Activated naive CD4-positive, alpha-beta T cell treated with anti-CD3 and anti-CD28 coated beads, Interleukin-2, amount 10 ng/mL, durations not matched to agents 7 days and 5 days (primary cell): Measurements from ENCODE around the gene PFKL.
A peak's percentile ranks its signal among the peaks of the same experiment; 100 is the strongest.

Experiments
- CTCF ChIA-PET: fragments of 350-600 bp; sonication (Branson Sonifier 250); formaldehyde crosslinking; loops from one replicate; lab custom pipeline; 2021; ENCODE audit warnings: antibody characterized with exemption; lab: Charles Lee
- DNase-seq: peaks from one replicate; pipeline ENCODE4 v3.0.0-alpha.2; 2020
- H3K27ac Mint-ChIP-seq: one replicate; pipeline ENCODE4 v1.8.0; 2021; ENCODE audit warnings: mild to moderate bottlenecking, moderate library complexity, mixed read lengths
- H3K27me3 Mint-ChIP-seq: one replicate; pipeline ENCODE4 v1.8.0; 2021; ENCODE audit warnings: mild to moderate bottlenecking, mixed read lengths
- H3K36me3 Mint-ChIP-seq: one replicate; pipeline ENCODE4 v1.8.0; 2021; ENCODE audit warnings: mixed read lengths
- H3K4me1 Mint-ChIP-seq: one replicate; pipeline ENCODE4 v1.8.0; 2021; ENCODE audit warnings: mixed read lengths
- H3K4me3 Mint-ChIP-seq: one replicate; pipeline ENCODE4 v1.8.0; 2021; ENCODE audit warnings: mild to moderate bottlenecking, moderate library complexity, mixed read lengths
- H3K9me3 Mint-ChIP-seq: one replicate; pipeline ENCODE4 v1.8.0; 2021; ENCODE audit warnings: mixed read lengths

PFKL gene

GRCh38 chr21:44319407-44320065 lies 19.7 kb downstream of the PFKL start:
- DNase-seq = no peak
- CTCF ChIA-PET = interaction anchor here (0.9 kb wide), 1 partner anchor 15 kb away, joined by 3 read pairs; no protein-coding TSS in a partner anchor
- Mint-ChIP-seq H3K4me3 (no peak overlapping the region), H3K27me3 (no peaks in the 10 kb centered on the region), H3K4me1 (no peaks in the 10 kb centered on the region), H3K36me3 (peaks cover 10% of the 10 kb centered on the region), H3K27ac (no peak overlapping the region), H3K9me3 (no peaks in the 10 kb centered on the region)

- H3K4me1 Mint-ChIP-seq = no peaks in the 10 kb centered on the region
- H3K27ac Mint-ChIP-seq = no peak overlapping the region
- CTCF ChIA-PET = no interaction called here
- H3K27me3 Mint-ChIP-seq = no peaks in the 10 kb centered on the region
- peaks cover 8% of the 10 kb centered on the region for H3K36me3 Mint-ChIP-seq
- no peaks in the 10 kb centered on the region for H3K9me3 Mint-ChIP-seq
- DNase-seq = no peak
- no peak overlapping the region for H3K4me3 Mint-ChIP-seq
Observed at GRCh38 chr21:44320847-44321246, 21.0 kb downstream of the PFKL start.

DNA sequence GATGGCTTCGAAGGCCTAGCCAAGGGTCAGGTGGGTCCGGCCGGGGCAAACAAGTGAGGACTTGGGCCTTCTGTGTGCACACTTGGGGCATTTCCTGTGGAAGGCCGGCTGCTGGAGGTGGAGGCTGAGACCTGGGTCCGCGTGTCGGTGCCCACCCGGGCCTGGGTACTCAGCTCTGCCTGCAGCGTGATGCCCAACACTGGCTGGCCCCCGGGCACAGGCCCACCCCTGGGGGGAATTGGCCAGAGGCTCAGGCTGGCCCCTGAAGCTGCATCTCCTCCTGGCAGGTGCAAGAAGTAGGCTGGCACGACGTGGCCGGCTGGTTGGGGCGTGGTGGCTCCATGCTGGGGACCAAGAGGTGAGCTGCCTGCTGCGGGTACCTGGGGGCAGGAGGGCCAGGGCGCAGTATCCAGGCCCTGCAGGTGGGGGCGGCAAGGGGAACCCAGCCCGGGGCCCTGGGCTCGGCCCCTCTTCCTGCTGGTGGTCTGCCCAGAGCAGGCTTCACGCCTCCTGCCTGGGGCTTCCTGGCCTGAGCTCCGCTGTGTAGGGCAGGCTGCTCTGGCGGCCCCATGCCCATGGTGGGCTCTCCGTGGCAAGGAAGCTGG lies 22.1 kb downstream of the PFKL start:
- Mint-ChIP-seq H3K27ac (no peak overlapping the region), H3K4me3 (no peak overlapping the region), H3K36me3 (peaks cover 5% of the 10 kb centered on the region)

DNA sequence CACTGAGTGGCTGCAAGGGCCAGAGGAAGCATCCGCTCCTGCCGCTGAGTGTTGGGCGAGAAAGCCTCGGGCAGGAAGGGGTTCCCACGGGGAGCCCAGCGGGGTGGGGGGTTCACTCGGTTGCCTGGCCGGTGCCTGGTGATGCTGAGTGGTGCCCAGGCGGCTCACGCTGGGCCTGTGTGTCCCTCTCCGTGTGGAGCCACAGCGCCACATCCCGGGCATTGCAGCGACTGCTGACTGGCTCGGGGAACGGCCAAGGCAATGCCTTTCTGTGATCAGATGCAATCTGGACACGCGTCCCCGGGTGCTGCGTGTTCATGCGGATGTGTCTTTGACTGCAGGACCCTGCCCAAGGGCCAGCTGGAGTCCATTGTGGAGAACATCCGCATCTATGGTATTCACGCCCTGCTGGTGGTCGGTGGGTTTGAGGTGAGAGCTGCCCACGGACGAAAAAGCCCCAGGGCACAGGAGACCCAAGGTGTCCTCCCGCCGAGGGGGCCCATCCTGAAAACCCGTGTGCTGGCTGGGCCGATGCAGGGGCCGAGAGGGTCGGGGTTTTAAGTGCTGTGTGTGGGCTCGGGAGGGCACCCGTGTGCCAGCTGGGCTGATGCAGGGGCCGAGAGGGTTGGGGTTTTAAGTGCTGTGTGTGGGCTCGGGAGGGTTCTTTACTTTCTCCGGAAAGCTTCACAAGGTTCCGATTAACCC lies 22.9 kb downstream of the PFKL start:
- Mint-ChIP-seq H3K4me3 (no peak overlapping the region), H3K27me3 (no peaks in the 10 kb centered on the region), H3K36me3 (peaks cover 5% of the 10 kb centered on the region), H3K4me1 (no peaks in the 10 kb centered on the region), H3K27ac (no peak overlapping the region), H3K9me3 (no peaks in the 10 kb centered on the region)
- DNase-seq = no peak
- CTCF ChIA-PET = interaction anchor here (0.9 kb wide), 1 partner anchor 24 kb away, joined by 3 read pairs; no protein-coding TSS in a partner anchor

More for the DNA sequence above, 22.1 kb downstream of the PFKL start:
- CTCF ChIA-PET = no interaction called here
- H3K9me3 Mint-ChIP-seq = no peaks in the 10 kb centered on the region
- DNase-seq = no peak
- no peaks in the 10 kb centered on the region for H3K4me1 Mint-ChIP-seq
- H3K27me3 Mint-ChIP-seq = no peaks in the 10 kb centered on the region

DNA sequence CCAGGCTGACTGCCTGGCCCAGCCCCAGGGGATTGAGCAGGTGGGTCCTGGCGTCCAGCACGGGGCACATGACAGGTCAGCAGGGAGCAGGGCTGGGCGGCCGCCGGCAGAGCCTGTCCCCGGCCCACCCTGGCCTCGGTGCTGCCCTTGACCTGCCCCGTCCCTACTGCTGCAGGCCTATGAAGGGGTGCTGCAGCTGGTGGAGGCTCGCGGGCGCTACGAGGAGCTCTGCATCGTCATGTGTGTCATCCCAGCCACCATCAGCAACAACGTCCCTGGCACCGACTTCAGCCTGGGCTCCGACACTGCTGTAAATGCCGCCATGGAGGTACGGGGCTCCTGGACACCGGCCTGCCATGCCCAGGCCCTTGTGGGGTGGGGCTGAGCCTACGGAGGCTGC lies 23.7 kb downstream of the PFKL start:
- Mint-ChIP-seq H3K27me3 (no peaks in the 10 kb centered on the region), H3K4me1 (no peaks in the 10 kb centered on the region), H3K4me3 (no peak overlapping the region), H3K27ac (no peak overlapping the region), H3K9me3 (no peaks in the 10 kb centered on the region), H3K36me3 (peaks cover 5% of the 10 kb centered on the region)
- CTCF ChIA-PET = interaction anchor here (0.9 kb wide), 1 partner anchor 25 kb away, joined by 3 read pairs; no protein-coding TSS in a partner anchor
- no peak for DNase-seq

DNA sequence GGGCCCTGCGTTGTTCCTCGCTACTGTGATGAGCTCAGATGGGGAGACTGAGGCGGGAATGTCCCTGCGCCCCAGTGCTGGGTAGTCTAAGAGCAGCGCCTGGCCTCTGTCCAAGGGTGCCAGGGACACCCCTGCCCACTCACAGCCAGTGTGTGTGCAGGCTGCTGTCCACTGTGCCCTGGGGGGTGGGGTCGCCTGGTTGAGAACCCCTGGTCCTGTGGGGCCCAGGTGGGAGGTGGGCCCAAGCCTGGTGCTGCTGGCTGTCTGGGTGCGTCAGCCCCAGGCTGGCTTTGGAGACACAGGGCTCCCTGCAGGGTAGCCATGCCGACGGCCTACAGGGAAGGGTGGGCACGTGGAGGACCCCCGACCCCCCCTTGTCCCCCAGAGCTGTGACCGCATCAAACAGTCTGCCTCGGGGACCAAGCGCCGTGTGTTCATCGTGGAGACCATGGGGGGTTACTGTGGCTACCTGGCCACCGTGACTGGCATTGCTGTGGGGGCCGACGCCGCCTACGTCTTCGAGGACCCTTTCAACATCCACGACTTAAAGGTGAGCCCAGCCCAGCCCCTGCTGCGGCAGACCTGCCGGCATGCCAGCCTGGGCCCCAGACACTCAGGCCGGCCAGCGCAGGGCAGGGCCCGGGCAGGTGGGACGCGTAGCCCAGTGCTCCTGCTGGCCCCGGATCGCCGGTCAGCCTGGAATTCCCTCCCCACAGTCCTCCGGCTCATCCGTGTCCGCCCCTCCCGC lies 24.4 kb downstream of the PFKL start:
- Mint-ChIP-seq H3K27me3 (no peaks in the 10 kb centered on the region), H3K27ac (no peak overlapping the region)
- no peak for DNase-seq

DNA sequence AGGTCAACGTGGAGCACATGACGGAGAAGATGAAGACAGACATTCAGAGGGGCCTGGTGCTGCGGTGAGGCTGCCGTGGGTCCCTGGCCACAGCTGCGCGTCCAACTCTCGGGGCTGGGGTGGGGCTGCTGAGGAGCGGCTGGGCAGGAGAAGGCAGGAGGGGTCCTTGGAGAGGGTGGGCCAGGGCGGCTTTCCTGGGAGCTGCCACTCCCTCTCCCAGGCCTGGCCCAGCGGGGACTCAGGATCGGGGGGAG lies 24.9 kb downstream of the PFKL start:
- H3K27ac Mint-ChIP-seq = no peak overlapping the region
- H3K36me3 Mint-ChIP-seq = no peaks in the 10 kb centered on the region
- no peaks in the 10 kb centered on the region for H3K27me3 Mint-ChIP-seq
- DNase-seq = no peak
- H3K4me1 Mint-ChIP-seq = no peaks in the 10 kb centered on the region
- H3K9me3 Mint-ChIP-seq = no peaks in the 10 kb centered on the region
- H3K4me3 Mint-ChIP-seq = no peak overlapping the region
- CTCF ChIA-PET = no interaction called here

More for the DNA sequence above, 24.4 kb downstream of the PFKL start:
- CTCF ChIA-PET = interaction anchor here (0.9 kb wide), 1 partner anchor 26 kb away, joined by 3 read pairs; no protein-coding TSS in a partner anchor
- no peaks in the 10 kb centered on the region for H3K9me3 Mint-ChIP-seq
- H3K4me1 Mint-ChIP-seq = no peaks in the 10 kb centered on the region
- no peak overlapping the region for H3K4me3 Mint-ChIP-seq
- peaks cover 3% of the 10 kb centered on the region for H3K36me3 Mint-ChIP-seq

DNA sequence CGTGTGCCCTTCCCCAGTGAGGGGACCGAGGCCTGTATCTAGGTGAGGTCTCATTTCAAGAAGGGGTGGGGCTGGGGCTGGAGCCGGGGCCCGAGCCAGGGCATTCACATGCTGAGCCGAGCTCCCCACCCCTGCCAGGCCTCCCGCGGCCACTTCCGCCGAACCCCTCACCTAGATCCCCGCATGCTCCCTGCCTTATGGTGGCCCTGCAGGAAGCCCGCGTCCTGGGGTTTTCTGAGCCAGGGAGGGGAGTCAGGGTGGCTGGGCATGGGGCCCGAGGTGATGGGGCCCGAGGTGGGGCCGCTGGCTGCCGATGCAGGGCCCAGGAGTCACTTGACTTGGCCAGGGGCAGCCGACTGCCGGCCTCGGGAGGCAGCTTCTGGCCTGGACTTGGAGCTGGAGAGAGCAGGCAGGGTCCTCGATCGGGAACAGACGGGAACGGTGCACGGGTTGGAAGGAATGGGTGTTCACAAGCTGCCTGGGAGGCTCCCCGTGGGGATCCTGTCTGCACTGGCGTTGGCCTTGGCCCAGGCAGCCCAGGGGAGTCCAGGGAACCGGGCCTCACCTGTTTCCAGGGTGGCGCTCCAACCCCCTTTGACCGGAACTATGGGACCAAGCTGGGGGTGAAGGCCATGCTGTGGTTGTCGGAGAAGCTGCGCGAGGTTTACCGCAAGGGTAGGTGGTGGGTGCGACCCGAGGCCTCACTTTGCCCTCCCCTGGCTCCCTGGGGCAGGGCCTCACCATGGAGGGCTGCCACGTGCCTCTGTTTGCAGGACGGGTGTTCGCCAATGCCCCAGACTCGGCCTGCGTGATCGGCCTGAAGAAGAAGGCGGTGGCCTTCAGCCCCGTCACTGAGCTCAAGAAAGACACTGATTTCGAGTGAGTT lies 25.8 kb downstream of the PFKL start:
- Mint-ChIP-seq H3K36me3 (no peaks in the 10 kb centered on the region), H3K9me3 (no peaks in the 10 kb centered on the region), H3K4me1 (no peaks in the 10 kb centered on the region), H3K27ac (no peak overlapping the region), H3K27me3 (no peaks in the 10 kb centered on the region), H3K4me3 (no peak overlapping the region)
- no peak for DNase-seq
- CTCF ChIA-PET = no interaction called here

GRCh38 chr21:44326272-44326647 lies 26.4 kb downstream of the PFKL start:
- DNase-seq = no peak
- no peaks in the 10 kb centered on the region for H3K4me1 Mint-ChIP-seq
- CTCF ChIA-PET = no interaction called here
- no peaks in the 10 kb centered on the region for H3K27me3 Mint-ChIP-seq
- H3K36me3 Mint-ChIP-seq = no peaks in the 10 kb centered on the region
- H3K4me3 Mint-ChIP-seq = no peak overlapping the region
- no peak overlapping the region for H3K27ac Mint-ChIP-seq
- H3K9me3 Mint-ChIP-seq = no peaks in the 10 kb centered on the region

DNA sequence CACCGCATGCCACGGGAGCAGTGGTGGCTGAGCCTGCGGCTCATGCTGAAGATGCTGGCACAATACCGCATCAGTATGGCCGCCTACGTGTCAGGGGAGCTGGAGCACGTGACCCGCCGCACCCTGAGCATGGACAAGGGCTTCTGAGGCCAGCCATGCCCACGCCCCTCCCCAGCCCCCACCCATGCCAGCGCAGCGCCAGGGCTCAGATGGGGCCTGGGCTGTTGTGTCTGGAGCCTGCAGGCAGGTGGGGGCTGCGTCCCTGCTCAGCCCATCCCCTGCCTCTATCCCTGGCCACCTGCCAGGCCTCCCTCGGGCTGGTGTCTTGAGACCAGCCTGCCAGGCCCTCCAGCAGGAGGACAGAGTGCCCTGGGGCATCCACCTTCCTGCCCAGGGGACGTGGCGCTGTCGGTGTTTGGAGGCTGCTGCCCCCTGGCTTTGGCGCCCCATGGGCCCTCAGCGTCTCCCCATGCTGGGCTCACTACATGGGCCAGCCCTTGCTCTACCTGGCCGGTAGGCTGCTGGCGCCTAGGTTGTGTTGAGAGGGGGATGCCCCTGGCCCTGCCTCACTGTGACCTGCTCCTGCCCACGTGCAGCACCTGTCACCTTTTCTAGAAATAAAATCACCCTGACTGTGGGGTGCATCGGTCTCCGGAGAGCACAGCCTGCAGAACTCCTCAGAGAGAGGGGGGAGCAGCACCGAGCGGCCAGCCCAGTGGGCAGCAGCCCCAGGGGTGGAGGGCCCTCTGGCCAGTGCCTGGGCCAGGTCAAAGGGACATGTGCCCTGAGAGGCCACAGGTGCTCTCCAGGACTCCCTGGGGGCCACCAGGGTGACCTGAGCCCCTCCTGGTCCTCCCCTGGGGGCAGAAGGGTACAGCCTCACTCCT lies 27.1 kb downstream of the PFKL start:
- H3K4me3 Mint-ChIP-seq = no peak overlapping the region
- H3K27ac Mint-ChIP-seq = no peak overlapping the region
- DNase-seq = no peak
- no peaks in the 10 kb centered on the region for H3K9me3 Mint-ChIP-seq
- H3K36me3 Mint-ChIP-seq = no peaks in the 10 kb centered on the region
- CTCF ChIA-PET = no interaction called here
- H3K27me3 Mint-ChIP-seq = no peaks in the 10 kb centered on the region
- no peaks in the 10 kb centered on the region for H3K4me1 Mint-ChIP-seq

- no peaks in the 10 kb centered on the region for H3K27me3 Mint-ChIP-seq
- H3K4me3 Mint-ChIP-seq = no peak overlapping the region
- no peaks in the 10 kb centered on the region for H3K36me3 Mint-ChIP-seq
- no peak for DNase-seq
- H3K9me3 Mint-ChIP-seq = no peaks in the 10 kb centered on the region
- H3K27ac Mint-ChIP-seq = no peak overlapping the region
- CTCF ChIA-PET = interaction anchor here (0.8 to 1.0 kb wide), 2 partner anchors 23 to 30 kb away, joined by 3 read pairs; no protein-coding TSS in a partner anchor
- no peaks in the 10 kb centered on the region for H3K4me1 Mint-ChIP-seq
Observed at GRCh38 chr21:44327603-44327974, 27.7 kb downstream of the PFKL start.

GRCh38 chr21:44328242-44328895 lies 28.5 kb downstream of the PFKL start:
- Mint-ChIP-seq H3K36me3 (no peaks in the 10 kb centered on the region), H3K4me1 (no peaks in the 10 kb centered on the region), H3K27me3 (no peaks in the 10 kb centered on the region), H3K27ac (peak overlapping the region; percentile 56), H3K9me3 (no peaks in the 10 kb centered on the region), H3K4me3 (no peak overlapping the region)
- DNase-seq = no peak
- CTCF ChIA-PET = interaction anchor here (0.8 to 1.0 kb wide), 2 partner anchors 24 to 31 kb away, joined by 3 read pairs; no protein-coding TSS in a partner anchor
